ENCODE measurements around the gene PPP1R27.
A peak's percentile ranks its signal among the peaks of the same experiment; 100 is the strongest.

The PPP1R27 gene

DNA sequence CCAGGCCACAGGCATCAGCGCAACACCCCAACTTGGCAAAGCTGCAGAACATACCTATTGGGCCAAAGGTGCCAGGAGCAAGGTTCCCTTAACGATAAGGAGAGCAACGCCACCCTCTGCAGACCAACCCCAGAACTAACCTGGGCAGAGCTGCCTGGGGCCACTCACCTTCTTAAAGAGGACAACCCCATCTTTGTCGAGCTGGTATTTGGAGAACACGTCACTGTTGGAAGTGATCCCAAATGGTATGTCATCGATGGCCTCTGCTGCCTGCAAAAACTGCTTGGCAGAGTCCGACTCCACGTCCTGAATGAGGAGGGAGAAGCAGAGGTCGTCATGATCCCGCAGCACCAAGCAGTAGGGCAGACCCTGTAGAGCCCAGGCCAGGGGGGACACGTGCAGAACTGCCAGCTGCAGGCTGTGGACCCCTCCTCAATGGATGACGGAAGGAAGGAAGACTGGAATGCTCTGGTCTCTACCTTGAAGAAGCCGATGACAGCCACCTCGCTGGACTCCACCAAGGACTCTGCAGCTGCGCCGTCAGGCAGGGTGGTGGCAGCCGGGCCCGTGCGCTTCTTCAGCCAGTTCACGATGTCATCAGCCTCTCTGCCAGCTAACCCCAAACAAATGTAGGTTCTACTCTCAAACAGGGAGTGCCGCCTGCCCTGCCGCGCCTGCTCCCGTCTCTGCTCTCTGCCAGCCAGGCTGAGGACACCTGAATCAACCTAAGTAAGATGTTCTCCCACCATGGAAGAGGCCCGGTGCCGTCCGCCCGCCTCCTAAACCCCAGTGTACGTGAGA lies 20.3 kb upstream of the PPP1R27 start:
- no peak overlapping the region for H3K4me3 ChIP-seq (ENCODE audit: control insufficient read depth, low read depth, low read length)
- TF ChIP-seq, protein P1, sequence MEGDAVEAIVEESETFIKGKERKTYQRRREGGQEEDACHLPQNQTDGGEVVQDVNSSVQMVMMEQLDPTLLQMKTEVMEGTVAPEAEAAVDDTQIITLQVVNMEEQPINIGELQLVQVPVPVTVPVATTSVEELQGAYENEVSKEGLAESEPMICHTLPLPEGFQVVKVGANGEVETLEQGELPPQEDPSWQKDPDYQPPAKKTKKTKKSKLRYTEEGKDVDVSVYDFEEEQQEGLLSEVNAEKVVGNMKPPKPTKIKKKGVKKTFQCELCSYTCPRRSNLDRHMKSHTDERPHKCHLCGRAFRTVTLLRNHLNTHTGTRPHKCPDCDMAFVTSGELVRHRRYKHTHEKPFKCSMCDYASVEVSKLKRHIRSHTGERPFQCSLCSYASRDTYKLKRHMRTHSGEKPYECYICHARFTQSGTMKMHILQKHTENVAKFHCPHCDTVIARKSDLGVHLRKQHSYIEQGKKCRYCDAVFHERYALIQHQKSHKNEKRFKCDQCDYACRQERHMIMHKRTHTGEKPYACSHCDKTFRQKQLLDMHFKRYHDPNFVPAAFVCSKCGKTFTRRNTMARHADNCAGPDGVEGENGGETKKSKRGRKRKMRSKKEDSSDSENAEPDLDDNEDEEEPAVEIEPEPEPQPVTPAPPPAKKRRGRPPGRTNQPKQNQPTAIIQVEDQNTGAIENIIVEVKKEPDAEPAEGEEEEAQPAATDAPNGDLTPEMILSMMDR (conservative IDR thresholded peaks at IDR 0.05; ENCODE audit: control insufficient read depth, insufficient read depth, low read depth, low read length), result no peak
- DNase-seq (ENCODE audit: low read depth), result peak; percentile 82

DNA sequence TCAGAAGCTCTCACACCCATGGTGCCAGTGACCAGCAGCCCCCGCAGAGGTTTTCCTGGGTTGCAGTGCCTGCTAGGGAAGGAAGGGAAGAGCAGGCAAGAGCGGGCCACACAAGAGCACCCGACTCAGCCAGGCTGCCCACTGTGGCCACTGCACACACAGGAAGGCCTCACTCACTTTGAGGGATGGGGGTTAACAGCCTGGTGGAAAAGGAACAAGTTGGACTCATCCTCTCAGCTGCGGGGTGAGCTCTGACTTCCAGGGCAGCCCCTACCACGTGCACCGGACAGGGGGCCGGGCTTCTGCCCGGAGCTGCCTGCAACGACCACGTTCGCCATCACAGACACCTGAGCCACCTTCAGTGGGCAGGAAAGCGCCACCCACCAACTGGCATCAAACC lies 17.4 kb upstream of the PPP1R27 start:
- no peak overlapping the region for H3K4me3 ChIP-seq (ENCODE audit: control insufficient read depth, low read depth, low read length)
- TF ChIP-seq, protein P1 (conservative IDR thresholded peaks at IDR 0.05; ENCODE audit: control insufficient read depth, insufficient read depth, low read depth, low read length), result no peak
- DNase-seq (ENCODE audit: low read depth), result no peak

DNA sequence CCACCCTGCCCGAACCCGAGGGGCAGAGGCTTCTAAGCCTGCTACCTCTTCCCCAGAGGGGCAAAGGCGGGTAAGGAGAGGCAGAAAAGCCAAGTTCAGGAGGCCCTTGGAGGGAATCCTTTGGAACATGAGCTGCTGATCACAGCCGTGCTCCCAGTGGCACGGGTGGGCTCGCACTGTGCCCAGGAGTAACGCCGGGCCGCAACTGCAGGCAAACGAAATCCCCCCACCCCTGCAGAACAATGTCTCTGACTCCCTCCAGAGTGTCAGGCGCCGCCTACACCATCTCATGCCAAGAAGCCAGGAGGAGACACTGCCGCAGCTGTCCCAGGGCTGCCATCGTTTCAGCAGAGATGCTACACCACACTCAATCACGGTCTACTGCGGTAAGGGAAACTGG lies 16.6 kb upstream of the PPP1R27 start:
- DNase-seq (ENCODE audit: low read depth), result no peak
- TF ChIP-seq, protein P1 (conservative IDR thresholded peaks at IDR 0.05; ENCODE audit: control insufficient read depth, insufficient read depth, low read depth, low read length), result no peak
- H3K4me3 ChIP-seq (ENCODE audit: control insufficient read depth, low read depth, low read length), result no peak overlapping the region

DNA sequence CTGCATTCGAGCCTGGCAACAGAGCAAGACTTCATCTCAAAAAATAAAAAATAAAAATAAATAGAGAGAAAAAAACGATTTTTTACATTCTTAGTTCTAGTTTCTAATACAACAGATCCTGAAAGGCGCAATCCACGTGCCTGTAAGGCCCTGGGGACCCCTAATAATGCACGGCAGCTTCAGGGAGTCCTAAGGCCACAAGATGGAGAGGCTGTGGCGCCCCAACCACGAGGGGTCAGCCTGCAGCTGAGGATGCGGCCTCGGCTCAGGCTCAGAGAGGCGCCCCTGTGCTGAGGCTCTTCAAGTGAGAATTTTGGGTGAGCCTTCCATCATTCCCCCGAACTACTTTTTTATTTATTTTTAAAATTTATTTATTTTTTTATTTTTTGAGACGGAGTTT lies 14.6 kb upstream of the PPP1R27 start:
- no peak overlapping the region for H3K4me3 ChIP-seq (ENCODE audit: control insufficient read depth, low read depth, low read length)
- DNase-seq (ENCODE audit: low read depth), result no peak
- TF ChIP-seq, protein P1 (conservative IDR thresholded peaks at IDR 0.05; ENCODE audit: control insufficient read depth, insufficient read depth, low read depth, low read length), result no peak

DNA sequence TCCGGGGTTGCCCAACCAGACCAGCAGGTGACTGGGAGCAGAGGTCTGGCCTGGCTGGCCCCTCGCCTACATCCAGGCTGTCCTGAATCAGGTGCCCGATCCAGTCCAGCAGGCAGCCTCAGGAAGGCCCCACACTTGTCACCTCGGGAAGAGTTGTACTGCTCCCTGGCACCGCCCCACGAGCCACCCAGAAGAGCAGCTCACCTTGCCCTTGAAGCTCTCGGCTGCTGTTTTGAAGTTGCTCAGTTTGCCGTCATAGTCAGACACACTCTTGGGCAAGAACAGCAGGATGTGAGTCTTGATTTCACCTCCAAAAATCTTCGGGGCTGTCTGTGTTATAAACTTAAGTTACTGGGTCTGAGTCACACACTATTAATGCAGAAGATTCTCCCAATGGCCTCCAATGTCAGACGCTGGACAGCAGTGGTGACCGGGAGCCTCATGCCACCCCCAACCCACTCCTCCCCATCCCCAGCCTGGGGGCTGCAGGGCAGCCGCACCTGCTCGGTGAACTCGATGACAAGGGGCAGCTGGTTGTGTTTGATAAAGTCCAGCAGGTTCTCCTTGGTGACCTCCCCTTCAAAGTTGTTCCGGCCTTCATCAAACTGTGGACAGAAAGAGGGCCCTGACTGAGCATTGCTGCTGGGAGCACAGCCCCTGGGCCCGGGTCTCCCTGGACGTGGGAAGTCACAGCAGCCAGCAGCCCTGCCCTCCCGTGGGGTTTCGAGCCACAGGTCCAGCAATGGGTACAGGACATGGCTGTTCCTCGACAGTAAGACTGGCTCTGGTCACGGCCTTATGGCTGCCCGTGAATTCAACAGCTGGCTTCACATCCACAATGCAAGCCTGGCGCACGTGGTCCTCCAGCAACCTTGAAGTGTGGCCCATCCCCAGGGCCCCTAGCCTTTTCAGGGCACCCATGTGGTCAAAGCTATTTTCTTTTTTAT lies 12.2 kb upstream of the PPP1R27 start:
- peak; percentile 41 for DNase-seq (ENCODE audit: low read depth)
- H3K4me3 ChIP-seq (ENCODE audit: control insufficient read depth, low read depth, low read length), result no peak overlapping the region
- TF ChIP-seq, protein P1 (conservative IDR thresholded peaks at IDR 0.05; ENCODE audit: control insufficient read depth, insufficient read depth, low read depth, low read length), result no peak

DNA sequence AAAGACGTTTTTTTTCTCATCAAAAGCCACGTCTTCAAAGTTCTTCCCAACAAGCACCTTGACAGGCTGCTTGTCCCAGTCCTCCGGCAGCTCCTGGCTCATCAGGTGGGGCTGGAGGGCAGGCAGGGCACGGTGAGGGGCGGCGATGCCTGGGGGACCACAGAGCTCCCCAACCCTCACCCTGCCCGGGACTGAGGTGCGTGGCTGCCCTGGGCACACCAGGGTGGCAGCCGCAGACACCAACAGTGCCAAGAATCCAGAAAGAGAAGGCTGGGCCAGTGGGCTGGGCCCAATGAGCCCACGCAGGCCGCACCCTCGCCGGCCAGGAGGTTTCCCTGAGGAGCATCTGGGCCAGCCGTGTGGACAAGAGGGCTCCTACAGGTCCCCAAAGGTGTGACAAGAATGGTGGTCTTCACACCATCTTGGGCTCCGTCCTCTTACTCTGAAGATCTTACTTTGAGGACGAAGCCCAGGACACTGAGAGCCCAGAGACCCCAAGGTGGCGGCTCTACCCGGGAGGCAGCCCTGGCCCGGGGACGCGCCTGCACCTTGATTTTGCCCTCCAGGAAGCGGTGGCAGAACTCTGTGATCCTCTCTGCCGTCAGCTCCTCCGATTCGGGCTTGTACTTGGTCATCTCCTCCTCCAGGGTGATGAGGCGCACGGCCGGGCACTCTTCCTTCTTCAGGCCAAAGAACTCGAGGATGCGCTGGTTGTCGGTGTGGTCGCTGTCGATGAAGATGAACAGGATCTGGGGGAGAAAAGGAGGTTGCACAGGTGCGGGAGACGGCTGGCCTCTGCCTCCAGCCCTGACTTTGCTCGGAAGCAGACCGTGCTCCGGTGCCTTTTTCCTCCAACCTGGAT lies 11.3 kb upstream of the PPP1R27 start:
- DNase-seq (ENCODE audit: low read depth), result no peak
- TF ChIP-seq, protein P1 (conservative IDR thresholded peaks at IDR 0.05; ENCODE audit: control insufficient read depth, insufficient read depth, low read depth, low read length), result no peak
- H3K4me3 ChIP-seq (ENCODE audit: control insufficient read depth, low read depth, low read length), result no peak overlapping the region

Data from fibroblast of mammary gland (primary cell).